Osteoblast (primary cell): ENCODE data around the gene PPFIBP2. TPM values are rescaled to one million over a fixed set of nuclear protein-coding genes. Genes with fewer than 3 reads are reported as not detected.

Experiments used
- DNase-seq: peaks from one replicate; pipeline ENCODE4 v3.0.0; 2011; ENCODE audit warnings: low spot score, mixed read lengths; ENCODE audit not compliant: insufficient read length; ENCODE audit errors: missing footprints
- H2AFZ ChIP-seq: 2 replicates; pipeline ENCODE4 v1.6.0; 2011; ENCODE audit warnings: mild to moderate bottlenecking, low read length
- H3K27ac ChIP-seq: 2 replicates; pipeline ENCODE4 v1.5.1; 2011; ENCODE audit warnings: mild to moderate bottlenecking, low read depth, low read length, moderate library complexity
- H3K27me3 ChIP-seq: 2 replicates; pipeline ENCODE4 v1.6.0; 2012; ENCODE audit warnings: mild to moderate bottlenecking, control low read depth, inconsistent platforms, low read length, moderate library complexity; ENCODE audit not compliant: insufficient read depth
- H3K36me3 ChIP-seq: 2 replicates; pipeline ENCODE4 v1.5.1; 2011; ENCODE audit warnings: mild to moderate bottlenecking, low read length, control low read depth, moderate library complexity; ENCODE audit not compliant: insufficient read depth
- H3K4me1 ChIP-seq: 2 replicates; pipeline ENCODE4 v1.5.1; 2011; ENCODE audit warnings: mild to moderate bottlenecking, low read length, control low read depth, moderate library complexity; ENCODE audit not compliant: insufficient read depth
- H3K4me2 ChIP-seq: 2 replicates; pipeline ENCODE4 v1.6.0; 2011; ENCODE audit warnings: mild to moderate bottlenecking, low read length; ENCODE audit not compliant: insufficient read depth
- H3K4me3 ChIP-seq: fragments of 200-600 bp; sonication (generic); 3 replicates; pipeline ENCODE4 v1.5.1; 2012; ENCODE audit warnings: mild to moderate bottlenecking, low read length, inconsistent platforms; ENCODE audit not compliant: insufficient read depth
- H3K79me2 ChIP-seq: 2 replicates; pipeline ENCODE4 v1.6.0; 2012; ENCODE audit warnings: mild to moderate bottlenecking, low read length, control low read depth, inconsistent platforms; ENCODE audit not compliant: insufficient read depth
- H3K9me3 ChIP-seq: 2 replicates; pipeline ENCODE4 v1.5.1; 2011; ENCODE audit warnings: low read depth, low read length, control low read depth
- H4K20me1 ChIP-seq: 2 replicates; pipeline ENCODE4 v1.6.0; 2012; ENCODE audit warnings: mild to moderate bottlenecking, low read length, control low read depth; ENCODE audit not compliant: insufficient read depth
- total RNA-seq: library from RNA; depleted of rRNA; stranded (reverse); fragments of >200 nt; gene quantifications from 2 replicates; pipeline ENCODE4 v1.2.3, GENCODE V29; 2012
- TF ChIP-seq, protein P1 (sequence below): IDR thresholded peaks from 2 replicates; pipeline ENCODE4 v1.5.1; 2011; ENCODE audit warnings: mild to moderate bottlenecking, low read depth, low read length, moderate library complexity; ENCODE audit errors: extremely low read depth

Gene PPFIBP2
- total RNA-seq, 1 donor = 25.0 TPM

DNA sequence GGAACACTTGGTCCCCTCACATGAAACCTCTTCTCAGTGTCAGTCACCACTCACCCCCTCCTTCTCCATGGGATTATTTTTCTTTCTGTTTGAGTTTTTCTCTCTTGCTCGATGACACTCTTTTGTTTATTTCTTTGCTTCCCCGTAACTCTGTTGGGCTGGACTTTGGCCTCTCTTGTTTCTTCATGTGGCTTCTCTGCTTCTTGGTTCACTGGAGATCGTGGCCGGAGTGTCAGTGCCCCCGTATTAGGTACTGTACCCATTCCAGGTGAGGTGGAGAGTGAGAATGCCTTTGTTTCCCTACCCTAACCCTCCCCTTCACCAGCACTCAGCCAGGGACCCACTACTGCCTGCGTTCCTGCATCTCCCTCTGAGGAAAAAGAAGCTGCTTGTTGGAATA lies 127.0 kb downstream of the PPFIBP2 start:
- Histone ChIP-seq H3K79me2 (no peaks in the 10 kb centered on the region), H2AFZ (no peak overlapping the region), H3K27ac (no peak overlapping the region), H3K4me3 (no peak overlapping the region), H3K36me3 (peaks cover 3% of the 10 kb centered on the region), H3K9me3 (no peaks in the 10 kb centered on the region), H4K20me1 (no peaks in the 10 kb centered on the region), H3K4me2 (no peak overlapping the region), H3K4me1 (peaks cover 3% of the 10 kb centered on the region), H3K27me3 (no peaks in the 10 kb centered on the region)
- DNase-seq = no peak
- TF ChIP-seq, protein P1, sequence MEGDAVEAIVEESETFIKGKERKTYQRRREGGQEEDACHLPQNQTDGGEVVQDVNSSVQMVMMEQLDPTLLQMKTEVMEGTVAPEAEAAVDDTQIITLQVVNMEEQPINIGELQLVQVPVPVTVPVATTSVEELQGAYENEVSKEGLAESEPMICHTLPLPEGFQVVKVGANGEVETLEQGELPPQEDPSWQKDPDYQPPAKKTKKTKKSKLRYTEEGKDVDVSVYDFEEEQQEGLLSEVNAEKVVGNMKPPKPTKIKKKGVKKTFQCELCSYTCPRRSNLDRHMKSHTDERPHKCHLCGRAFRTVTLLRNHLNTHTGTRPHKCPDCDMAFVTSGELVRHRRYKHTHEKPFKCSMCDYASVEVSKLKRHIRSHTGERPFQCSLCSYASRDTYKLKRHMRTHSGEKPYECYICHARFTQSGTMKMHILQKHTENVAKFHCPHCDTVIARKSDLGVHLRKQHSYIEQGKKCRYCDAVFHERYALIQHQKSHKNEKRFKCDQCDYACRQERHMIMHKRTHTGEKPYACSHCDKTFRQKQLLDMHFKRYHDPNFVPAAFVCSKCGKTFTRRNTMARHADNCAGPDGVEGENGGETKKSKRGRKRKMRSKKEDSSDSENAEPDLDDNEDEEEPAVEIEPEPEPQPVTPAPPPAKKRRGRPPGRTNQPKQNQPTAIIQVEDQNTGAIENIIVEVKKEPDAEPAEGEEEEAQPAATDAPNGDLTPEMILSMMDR = no peak

GRCh38 chr11:7642747-7643146 lies 128.9 kb downstream of the PPFIBP2 start:
- no peak overlapping the region for H3K4me2 ChIP-seq
- no peak for DNase-seq
- H3K36me3 ChIP-seq = peaks cover 3% of the 10 kb centered on the region
- H3K4me1 ChIP-seq = peaks cover under 1% of the 10 kb centered on the region
- TF ChIP-seq, protein P1 = no peak
- H3K79me2 ChIP-seq = no peaks in the 10 kb centered on the region
- no peak overlapping the region for H2AFZ ChIP-seq
- H4K20me1 ChIP-seq = no peaks in the 10 kb centered on the region
- no peaks in the 10 kb centered on the region for H3K9me3 ChIP-seq
- H3K27ac ChIP-seq = no peak overlapping the region
- no peaks in the 10 kb centered on the region for H3K27me3 ChIP-seq
- H3K4me3 ChIP-seq = no peak overlapping the region

- no peak overlapping the region for H2AFZ ChIP-seq
- H3K4me3 ChIP-seq = no peak overlapping the region
- DNase-seq = no peak
- no peaks in the 10 kb centered on the region for H3K4me1 ChIP-seq
- TF ChIP-seq, protein P1 = no peak
- peaks cover 3% of the 10 kb centered on the region for H3K36me3 ChIP-seq
- no peaks in the 10 kb centered on the region for H3K27me3 ChIP-seq
- H3K4me2 ChIP-seq = no peak overlapping the region
- no peak overlapping the region for H3K27ac ChIP-seq
- no peaks in the 10 kb centered on the region for H3K79me2 ChIP-seq
- H4K20me1 ChIP-seq = no peaks in the 10 kb centered on the region
- no peaks in the 10 kb centered on the region for H3K9me3 ChIP-seq
These were observed 129.5 kb downstream of the PPFIBP2 start for GRCh38 chr11:7643314-7643713.

- H3K36me3 ChIP-seq = peaks cover 3% of the 10 kb centered on the region
- no peaks in the 10 kb centered on the region for H4K20me1 ChIP-seq
These were observed 131.4 kb downstream of the PPFIBP2 start for GRCh38 chr11:7645206-7645605.

More at GRCh38 chr11:7645206-7645605, 131.4 kb downstream of the PPFIBP2 start:
- H3K27ac ChIP-seq = no peak overlapping the region
- H3K4me3 ChIP-seq = no peak overlapping the region
- H3K4me2 ChIP-seq = no peak overlapping the region
- no peaks in the 10 kb centered on the region for H3K27me3 ChIP-seq
- TF ChIP-seq, protein P1 = no peak
- no peak for DNase-seq
- H3K79me2 ChIP-seq = no peaks in the 10 kb centered on the region
- H3K9me3 ChIP-seq = no peaks in the 10 kb centered on the region
- no peak overlapping the region for H2AFZ ChIP-seq
- no peaks in the 10 kb centered on the region for H3K4me1 ChIP-seq
